ENCODE results near the gene C2orf68. TPM values are rescaled to one million over a fixed set of nuclear protein-coding genes. Genes with fewer than 3 reads are reported as not detected.

The C2orf68 gene
- total RNA-seq, 1 experiment from 2014 or later, result 69.6 TPM

DNA sequence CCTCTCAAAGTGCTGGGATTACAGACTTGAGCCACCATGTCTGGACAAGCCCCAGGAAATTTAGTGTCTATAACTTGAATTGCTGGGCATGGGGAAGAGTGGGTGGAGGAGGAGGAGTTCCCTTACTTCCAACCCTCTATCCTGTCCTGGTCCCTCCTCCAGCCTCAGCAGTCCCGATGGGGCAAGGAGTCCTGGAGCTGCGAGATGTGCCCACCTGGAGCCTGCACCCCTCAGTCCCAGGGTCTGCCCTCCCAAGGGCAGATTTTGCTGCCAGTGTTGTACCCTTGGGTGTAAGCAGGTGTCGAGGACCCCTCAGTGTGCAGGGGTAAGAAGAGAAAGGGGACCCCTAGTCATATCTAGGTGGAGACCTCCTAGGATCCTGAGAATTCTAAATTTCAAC, 31.7 kb downstream of the C2orf68 start:
- Mint-ChIP-seq H3K4me3 (no peak overlapping the region), H3K36me3 (0 out of 2 replicates have a peak, but pooled peaks cover 3% of the 10 kb centered on the region)

DNA sequence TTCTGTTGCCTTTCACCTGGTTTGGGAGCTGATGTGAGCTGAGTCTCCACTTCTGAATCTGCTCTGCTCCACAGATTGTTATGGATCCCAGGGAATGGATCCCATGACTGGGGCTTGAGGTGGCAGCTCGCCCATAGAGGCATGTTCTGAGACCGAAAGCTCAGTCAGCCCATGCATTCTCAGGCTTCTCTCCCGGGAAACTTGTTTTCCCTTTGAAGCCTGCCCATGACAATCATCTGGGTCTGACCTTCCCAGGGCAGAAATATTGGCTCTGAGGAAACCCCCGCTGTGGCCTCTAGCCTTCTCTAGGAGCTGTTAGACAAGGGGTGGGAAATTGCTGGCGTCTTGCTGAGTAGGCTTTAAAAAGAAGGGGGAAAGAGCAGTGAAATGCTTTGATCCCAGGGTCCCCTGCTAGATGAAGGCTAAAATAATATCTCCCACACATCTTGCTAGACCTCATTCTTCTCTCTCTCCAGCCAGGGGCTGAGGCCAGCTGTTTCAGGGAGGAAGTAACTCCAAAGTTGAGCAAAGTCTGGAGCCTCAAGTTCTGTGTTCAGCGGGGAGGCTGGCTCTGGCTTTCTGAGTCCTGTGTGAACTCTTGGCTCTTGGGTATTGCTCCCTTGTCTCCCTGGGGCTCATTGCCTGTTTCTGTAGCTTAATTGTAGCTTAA, 32.5 kb downstream of the C2orf68 start:
- Mint-ChIP-seq H3K27ac (peak overlapping the region; percentile 64), H3K4me3 (peak overlapping the region; percentile 79), H3K27me3 (ENCODE audit: low read depth) (peaks cover 21% of the 10 kb centered on the region), H3K9me3 (no peaks in the 10 kb centered on the region), H3K4me1 (peaks cover 33% of the 10 kb centered on the region), H3K36me3 (0 out of 2 replicates have a peak, but pooled peaks cover 3% of the 10 kb centered on the region)
- no peak for ATAC-seq
- TF ChIP-seq, protein P1, sequence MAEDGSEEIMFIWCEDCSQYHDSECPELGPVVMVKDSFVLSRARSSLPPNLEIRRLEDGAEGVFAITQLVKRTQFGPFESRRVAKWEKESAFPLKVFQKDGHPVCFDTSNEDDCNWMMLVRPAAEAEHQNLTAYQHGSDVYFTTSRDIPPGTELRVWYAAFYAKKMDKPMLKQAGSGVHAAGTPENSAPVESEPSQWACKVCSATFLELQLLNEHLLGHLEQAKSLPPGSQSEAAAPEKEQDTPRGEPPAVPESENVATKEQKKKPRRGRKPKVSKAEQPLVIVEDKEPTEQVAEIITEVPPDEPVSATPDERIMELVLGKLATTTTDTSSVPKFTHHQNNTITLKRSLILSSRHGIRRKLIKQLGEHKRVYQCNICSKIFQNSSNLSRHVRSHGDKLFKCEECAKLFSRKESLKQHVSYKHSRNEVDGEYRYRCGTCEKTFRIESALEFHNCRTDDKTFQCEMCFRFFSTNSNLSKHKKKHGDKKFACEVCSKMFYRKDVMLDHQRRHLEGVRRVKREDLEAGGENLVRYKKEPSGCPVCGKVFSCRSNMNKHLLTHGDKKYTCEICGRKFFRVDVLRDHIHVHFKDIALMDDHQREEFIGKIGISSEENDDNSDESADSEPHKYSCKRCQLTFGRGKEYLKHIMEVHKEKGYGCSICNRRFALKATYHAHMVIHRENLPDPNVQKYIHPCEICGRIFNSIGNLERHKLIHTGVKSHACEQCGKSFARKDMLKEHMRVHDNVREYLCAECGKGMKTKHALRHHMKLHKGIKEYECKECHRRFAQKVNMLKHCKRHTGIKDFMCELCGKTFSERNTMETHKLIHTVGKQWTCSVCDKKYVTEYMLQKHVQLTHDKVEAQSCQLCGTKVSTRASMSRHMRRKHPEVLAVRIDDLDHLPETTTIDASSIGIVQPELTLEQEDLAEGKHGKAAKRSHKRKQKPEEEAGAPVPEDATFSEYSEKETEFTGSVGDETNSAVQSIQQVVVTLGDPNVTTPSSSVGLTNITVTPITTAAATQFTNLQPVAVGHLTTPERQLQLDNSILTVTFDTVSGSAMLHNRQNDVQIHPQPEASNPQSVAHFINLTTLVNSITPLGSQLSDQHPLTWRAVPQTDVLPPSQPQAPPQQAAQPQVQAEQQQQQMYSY (CRISPR knock-in tag; IDR thresholded peaks at IDR 0.05), result peak; percentile 9; the same call in 1 of the 2 replicates
- TF ChIP-seq ATF1 (CRISPR knock-in tag; IDR thresholded peaks at IDR 0.05) (no peak), JAZF1 (CRISPR knock-in tag; IDR thresholded peaks at IDR 0.05) (no peak), ETV6 (CRISPR knock-in tag; IDR thresholded peaks at IDR 0.05) (no peak), TEAD1 (CRISPR knock-in tag; IDR thresholded peaks at IDR 0.05) (no peak), ZNF671 (CRISPR knock-in tag; IDR thresholded peaks at IDR 0.05) (no peak), ZNF416 (CRISPR knock-in tag; IDR thresholded peaks at IDR 0.05) (no peak), ZNF232 (CRISPR knock-in tag; IDR thresholded peaks at IDR 0.05) (no peak)
- ChIA-PET POLR2A (interaction anchor here (0.6 to 1.3 kb wide), 2 partner anchors 18 to 225 kb away, joined by 4 read pairs; partner anchors contain the start of genes ELMOD3, GGCX and RETSAT), CTCF (interaction anchor here (0.7 to 1.3 kb wide), 3 partner anchors 18 to 33 kb away, joined by 3 to 5 read pairs (median 4); partner anchors contain the start of gene GGCX)
- no peak for DNase-seq (ENCODE audit: low spot score)

More for the DNA sequence above, 31.7 kb downstream of the C2orf68 start:
- CTCF ChIA-PET, result interaction anchor here (1.3 kb wide), 1 partner anchor 19 kb away, joined by 4 read pairs; the partner anchor contains the start of gene GGCX
- Mint-ChIP-seq H3K27ac (no peak overlapping the region), H3K27me3 (ENCODE audit: low read depth) (peaks cover 25% of the 10 kb centered on the region), H3K4me1 (peaks cover 40% of the 10 kb centered on the region), H3K9me3 (no peaks in the 10 kb centered on the region)
- no peak for ATAC-seq
- no peak for DNase-seq (ENCODE audit: low spot score)
- POLR2A ChIA-PET, result no interaction called here
- TF ChIP-seq ZNF219 (CRISPR knock-in tag; IDR thresholded peaks at IDR 0.05; ENCODE audit: borderline replicate concordance), result no peak
- TF ChIP-seq ZNF317 (CRISPR knock-in tag; IDR thresholded peaks at IDR 0.05; ENCODE audit: borderline replicate concordance, low read depth), result no peak
- no peak for TF ChIP-seq TCF7 (CRISPR knock-in tag; IDR thresholded peaks at IDR 0.05; ENCODE audit: low read depth)
- TF ChIP-seq, protein P2, sequence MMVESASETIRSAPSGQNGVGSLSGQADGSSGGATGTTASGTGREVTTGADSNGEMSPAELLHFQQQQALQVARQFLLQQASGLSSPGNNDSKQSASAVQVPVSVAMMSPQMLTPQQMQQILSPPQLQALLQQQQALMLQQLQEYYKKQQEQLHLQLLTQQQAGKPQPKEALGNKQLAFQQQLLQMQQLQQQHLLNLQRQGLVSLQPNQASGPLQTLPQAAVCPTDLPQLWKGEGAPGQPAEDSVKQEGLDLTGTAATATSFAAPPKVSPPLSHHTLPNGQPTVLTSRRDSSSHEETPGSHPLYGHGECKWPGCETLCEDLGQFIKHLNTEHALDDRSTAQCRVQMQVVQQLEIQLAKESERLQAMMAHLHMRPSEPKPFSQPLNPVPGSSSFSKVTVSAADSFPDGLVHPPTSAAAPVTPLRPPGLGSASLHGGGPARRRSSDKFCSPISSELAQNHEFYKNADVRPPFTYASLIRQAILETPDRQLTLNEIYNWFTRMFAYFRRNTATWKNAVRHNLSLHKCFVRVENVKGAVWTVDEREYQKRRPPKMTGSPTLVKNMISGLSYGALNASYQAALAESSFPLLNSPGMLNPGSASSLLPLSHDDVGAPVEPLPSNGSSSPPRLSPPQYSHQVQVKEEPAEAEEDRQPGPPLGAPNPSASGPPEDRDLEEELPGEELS (CRISPR knock-in tag; IDR thresholded peaks at IDR 0.05), result no peak

DNA sequence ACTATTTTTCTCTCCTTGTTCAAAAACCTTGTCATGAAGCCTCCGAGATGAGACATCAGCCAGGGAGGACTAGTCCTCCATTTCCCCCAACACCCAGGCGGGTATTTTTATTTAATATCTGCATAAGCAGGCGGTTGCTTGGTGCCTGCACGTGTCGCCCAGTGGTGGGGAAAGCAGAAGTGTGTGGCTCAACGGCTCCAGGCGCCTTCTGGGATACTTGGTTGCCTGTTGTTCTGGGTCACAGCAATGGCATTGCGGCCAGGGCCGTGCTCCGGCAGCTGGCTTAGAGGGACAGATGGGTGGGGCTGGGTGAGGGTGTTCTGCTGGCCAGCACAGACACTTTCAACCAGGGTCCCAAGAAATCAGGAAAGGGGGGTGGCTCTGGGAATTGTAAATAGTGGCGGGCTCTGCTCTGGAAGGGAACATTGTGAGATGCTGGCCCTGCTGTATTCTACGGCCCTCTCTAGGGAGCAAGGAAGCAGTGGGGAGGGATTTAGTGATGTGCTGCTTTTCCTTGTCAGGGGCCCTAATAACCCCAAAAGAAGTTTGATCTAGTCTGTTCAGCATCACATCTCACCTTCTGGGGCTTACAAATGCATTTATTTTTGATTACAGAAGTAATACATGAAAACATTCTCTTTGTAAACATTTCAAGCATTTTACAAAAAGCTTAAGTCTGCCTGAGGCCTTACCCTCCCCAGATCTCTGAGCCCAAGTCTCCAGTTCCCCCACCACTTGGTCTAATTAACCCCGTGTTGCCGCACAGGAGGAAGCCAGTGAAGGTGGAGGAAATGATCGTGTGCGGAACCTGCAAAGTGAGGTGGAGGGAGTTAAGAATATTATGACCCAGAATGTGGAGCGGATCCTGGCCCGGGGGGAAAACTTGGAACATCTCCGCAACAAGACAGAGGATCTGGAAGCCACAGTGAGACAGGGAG, 33.4 kb downstream of the C2orf68 start:
- Mint-ChIP-seq H3K27me3 (ENCODE audit: low read depth) (peaks cover 15% of the 10 kb centered on the region), H3K4me1 (peaks cover 33% of the 10 kb centered on the region), H3K27ac (peak overlapping the region; percentile 64), H3K4me3 (peak overlapping the region; percentile 79), H3K9me3 (no peaks in the 10 kb centered on the region), H3K36me3 (0 out of 2 replicates have a peak, but pooled peaks cover 3% of the 10 kb centered on the region)
- POLR2A ChIA-PET, result interaction anchor here (0.6 to 1.9 kb wide), 5 partner anchors 17 to 224 kb away, joined by 3 to 7 read pairs (median 4); partner anchors contain the start of genes C2orf68, ELMOD3, GGCX and MAT2A
- 0 out of 2 replicates have a peak, but pooled peaks have one; percentile 5 for ATAC-seq
- CTCF ChIA-PET, result interaction anchor here (1.0 to 2.1 kb wide), 5 partner anchors 17 to 150 kb away, joined by 3 to 12 read pairs (median 7); partner anchors contain the start of gene RNF181
- DNase-seq (ENCODE audit: low spot score), result no peak
- TF ChIP-seq, protein P1 (CRISPR knock-in tag; IDR thresholded peaks at IDR 0.05), result peak; percentile 74
- TF ChIP-seq ZNF121 (CRISPR knock-in tag; IDR thresholded peaks at IDR 0.05), result no peak
- TF ChIP-seq GTF2I (CRISPR knock-in tag; conservative IDR thresholded peaks at IDR 0.05), result no peak
- TF ChIP-seq, protein P3, sequence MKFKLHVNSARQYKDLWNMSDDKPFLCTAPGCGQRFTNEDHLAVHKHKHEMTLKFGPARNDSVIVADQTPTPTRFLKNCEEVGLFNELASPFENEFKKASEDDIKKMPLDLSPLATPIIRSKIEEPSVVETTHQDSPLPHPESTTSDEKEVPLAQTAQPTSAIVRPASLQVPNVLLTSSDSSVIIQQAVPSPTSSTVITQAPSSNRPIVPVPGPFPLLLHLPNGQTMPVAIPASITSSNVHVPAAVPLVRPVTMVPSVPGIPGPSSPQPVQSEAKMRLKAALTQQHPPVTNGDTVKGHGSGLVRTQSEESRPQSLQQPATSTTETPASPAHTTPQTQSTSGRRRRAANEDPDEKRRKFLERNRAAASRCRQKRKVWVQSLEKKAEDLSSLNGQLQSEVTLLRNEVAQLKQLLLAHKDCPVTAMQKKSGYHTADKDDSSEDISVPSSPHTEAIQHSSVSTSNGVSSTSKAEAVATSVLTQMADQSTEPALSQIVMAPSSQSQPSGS (CRISPR knock-in tag; IDR thresholded peaks at IDR 0.05; ENCODE audit: borderline replicate concordance, low read depth), result no peak
- TF ChIP-seq CREM (CRISPR knock-in tag; IDR thresholded peaks at IDR 0.05), result no peak
- no peak for TF ChIP-seq FOXJ3 (CRISPR knock-in tag; IDR thresholded peaks at IDR 0.05; ENCODE audit: borderline replicate concordance)
- TF ChIP-seq CREB1 (CRISPR knock-in tag; IDR thresholded peaks at IDR 0.05), result no peak

Measured in WTC11 (cell line).